GM19438 (cell line): ENCODE data around the gene MAU2.
"Not testable (repeated sequence)": the region's sequence is repeated elsewhere in the genome, so short reads cannot be mapped to it uniquely, and the experiment has no call there.

Experiments
- ATAC-seq: cut with Tn5 transposase; IDR thresholded peaks from one replicate; pipeline ENCODE4 v1.9.1; 2021; ENCODE audit warnings: low read depth; ENCODE audit not compliant: unreplicated experiment

MAU2 gene

DNA sequence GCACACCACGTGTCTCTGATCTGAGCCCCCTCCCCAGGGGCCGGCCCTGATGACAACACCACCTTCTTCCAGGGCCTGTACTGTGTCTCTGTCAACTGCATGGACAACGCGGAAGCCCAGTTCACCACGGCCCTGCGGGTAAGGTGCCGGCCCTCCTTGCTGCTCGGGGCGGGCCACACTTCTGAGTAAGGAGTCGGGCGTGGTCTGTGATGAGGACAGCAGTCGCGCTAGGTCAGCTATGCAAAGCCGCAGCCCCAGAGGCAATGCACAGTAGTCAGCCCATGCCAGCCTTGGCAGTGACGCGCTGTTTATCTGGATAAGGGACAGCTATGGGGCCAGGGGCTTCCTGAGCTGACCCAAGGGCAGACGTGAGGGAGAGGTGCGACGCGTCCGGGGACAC, 24.6 kb downstream of the MAU2 start:
- ATAC-seq: no peak

DNA sequence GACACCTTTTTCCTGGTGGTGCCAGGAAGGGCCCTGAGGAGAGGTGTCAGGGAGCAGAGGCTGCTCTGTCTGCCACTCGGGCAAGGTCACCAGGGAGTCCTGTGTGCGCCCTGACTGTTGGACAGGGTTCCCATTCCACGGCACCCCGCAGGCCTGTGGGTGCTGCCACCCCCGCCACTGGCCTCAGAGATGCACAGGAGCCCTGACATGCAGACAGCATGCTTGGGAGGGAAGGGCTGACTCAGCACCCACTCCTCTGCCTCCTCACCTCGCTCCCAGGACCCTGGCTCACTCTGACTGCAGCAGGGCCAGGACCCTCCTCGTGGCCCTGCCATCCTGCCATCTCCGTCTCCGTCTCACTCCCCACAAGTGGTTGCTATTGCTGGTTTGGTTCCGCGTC, 25.3 kb downstream of the MAU2 start:
- ATAC-seq: no peak

DNA sequence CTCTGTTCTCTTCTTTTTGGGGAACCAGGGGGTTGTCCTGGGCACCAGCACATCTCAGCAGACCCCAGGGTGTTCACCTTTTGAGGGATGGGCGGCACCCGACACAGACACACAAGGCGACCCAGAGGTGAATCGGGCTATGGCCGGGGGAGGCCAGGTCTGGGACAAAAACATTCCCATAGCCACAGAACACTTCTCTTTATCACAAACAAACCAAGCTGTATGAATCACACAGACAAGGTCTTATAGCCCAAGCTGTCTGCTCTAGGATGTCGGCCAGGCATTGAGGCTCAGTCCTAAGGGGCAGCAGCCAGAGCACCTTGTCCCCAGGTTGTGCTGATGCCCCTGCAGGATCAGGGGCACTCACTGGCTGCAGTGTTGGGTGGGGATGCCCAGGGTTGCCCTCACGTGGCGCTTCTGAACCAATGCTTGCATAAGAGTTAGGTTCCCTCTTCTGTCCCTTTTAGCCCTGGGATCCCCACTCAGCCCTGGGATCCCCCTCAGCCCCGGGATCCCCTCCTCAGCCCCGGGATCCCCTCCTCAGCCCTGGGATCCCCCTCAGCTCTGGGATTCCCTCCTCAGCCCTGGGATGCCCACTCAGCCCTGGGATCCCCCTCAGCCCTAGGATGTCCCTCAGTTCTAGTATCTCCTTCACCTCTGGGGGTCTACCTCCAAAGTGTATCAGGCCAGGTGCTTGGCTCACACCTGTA, 26.9 kb downstream of the MAU2 start:
- no peak for ATAC-seq

DNA sequence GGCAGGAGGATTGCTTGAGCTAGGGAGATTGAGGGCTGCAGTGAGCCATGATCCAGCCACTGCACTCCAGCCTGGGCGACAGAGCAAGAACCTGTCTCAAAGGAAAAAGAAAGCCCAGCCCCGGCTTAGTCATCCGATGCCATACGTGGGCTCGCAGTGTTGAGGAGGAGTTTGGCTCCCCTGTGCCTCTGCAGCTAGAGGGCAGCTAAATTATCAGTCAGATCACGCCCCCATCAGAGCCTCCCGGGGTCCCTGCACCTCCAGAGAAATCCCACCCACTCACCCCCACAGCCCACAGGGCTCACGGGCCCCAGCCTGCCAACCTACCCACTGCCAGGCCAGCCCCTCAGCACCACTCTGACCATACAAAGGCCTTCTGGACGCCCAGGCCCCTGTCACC, 27.6 kb downstream of the MAU2 start:
- ATAC-seq: no peak

DNA sequence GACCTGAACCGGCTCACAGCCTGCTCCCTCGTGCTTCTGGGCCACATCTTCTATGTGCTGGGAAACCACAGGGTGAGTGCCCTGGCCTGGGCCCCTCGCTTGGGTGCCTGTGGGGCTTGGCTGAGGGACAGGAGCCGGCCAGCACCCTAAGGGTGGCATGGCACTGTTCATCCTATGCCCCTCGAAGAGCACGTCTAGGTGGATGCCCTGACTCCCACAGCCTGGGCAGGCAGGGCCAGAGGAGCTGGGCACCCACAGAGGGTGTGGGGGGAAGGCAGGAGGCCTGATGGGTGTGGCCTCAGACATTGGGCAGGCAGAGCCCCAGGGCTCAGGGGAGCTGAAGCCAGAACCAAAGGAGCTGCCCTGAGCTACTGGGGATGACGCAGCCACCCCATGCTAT, 28.7 kb downstream of the MAU2 start:
- ATAC-seq: no peak

DNA sequence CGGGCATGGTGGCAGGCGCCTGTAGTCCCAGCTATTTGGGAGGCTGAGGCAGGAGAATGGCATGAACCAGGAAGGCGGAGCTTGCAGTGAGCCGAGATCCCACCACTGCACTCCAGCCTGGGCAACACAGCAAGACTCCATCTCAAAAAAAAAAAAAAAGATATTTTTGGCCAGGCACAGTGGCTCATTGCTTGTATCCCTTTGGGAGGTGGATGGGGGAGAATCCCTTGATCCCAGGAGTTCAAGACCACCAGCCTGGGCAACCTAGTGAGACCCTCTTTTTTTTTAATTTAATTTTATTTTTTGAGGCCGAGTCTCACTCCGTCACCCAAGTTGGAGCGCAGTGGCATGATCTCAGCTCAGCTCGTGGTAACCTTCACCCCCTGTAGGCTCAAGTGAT, 30.1 kb downstream of the MAU2 start:
- ATAC-seq: not testable (repeated sequence)

DNA sequence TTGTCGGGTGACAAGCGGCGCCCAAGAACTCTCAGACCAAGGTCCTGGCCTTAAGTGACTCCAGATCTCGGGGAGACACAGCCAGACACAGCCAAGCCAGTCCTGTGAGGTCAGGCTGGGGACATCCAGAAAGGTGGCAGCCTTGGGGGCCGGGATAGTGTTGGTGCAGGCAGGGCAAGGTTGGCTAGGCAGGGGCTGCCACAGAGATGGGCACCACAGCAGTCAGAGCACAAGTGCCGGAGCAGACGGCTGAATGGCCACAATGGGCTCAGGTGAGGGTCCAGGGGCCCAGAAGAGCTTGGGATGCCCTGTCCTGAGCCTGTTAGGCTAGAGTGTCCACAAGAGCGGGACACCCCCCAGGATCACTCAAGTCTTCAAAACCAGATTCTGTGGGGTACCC, 32.2 kb downstream of the MAU2 start:
- no peak for ATAC-seq

DNA sequence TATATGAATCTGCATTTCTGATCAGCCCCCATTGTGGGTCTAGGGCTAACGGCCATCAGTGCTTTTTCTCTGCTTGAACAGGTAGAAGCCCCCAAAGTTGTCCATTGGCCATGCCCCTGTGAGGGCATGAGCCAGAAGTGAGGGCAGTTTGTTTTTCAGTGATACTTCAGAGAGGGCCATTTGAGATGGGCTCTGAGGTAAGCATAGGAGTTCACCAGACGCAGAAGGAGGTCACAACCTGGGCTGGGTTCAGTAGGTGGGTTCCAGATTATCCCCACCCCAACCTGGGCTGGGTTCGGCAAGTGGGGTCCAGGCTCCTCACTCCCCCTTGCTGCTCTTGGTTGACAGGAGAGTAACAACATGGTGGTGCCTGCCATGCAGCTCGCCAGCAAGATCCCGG, 33.4 kb downstream of the MAU2 start:
- no peak for ATAC-seq

DNA sequence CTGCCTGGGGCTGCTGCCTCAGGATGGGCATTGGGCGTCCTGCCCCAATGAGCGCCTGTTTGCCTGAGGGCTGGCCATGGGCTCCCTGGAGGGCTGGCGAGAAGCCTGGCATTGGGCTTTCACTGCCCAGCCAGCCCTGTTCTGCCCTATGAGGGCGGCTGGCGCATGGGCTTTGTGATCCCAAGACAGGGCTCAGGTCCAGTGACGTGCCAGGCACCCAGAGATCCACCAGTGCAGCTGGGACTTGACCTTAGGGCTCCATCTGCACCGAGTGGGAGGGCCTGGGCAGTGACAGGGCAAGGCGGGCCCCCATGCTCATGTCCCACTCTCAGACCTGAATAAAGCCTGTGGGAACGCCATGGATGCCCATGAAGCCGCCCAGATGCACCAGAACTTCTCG, 34.3 kb downstream of the MAU2 start:
- ATAC-seq: no peak

DNA sequence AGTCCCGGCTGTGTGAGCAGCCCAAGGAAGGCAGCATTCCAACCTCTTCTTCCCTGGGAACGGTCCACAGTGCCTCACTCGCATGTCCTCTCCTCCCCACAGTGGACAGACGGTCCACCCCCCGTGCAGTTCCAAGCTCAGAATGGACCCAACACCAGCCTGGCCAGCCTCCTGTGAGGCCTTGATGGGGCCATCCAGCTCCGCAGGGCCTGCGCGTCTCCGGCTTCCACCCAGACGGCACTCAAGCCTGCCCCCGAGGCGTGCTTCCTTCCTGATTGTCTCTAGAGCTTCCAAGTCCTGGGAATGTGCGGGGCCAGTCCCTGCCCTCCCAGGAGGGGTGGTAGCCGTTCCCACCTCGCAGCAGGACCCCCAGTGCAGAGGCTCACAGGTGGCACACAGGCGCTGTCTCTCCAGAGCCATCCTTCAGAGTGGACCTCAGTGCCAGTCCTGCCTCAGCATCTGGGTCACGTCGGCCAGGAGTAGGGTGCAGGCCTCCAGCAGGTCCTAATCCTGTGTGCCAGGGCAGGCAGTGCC, 35.0 kb downstream of the MAU2 start:
- ATAC-seq: no peak

DNA sequence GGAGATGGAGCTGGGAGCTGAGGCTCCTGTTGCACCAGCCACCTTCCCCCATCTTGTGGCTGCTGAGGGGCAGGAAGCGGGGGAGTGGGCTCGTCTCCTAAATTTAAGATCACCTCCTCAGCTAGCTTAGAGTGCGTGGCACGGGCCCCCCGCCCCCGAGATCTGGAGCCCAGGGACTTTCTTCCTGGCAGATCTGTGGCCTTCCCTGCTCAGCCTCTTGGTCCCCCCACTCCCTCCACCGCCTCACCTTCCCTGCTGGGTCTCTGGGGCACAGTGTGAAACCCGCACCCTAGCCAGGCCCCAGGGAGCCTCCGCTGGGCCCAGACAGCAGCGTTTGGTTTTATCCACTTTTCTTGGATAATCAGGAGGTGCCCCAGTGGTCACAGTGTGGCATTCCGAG, 35.9 kb downstream of the MAU2 start:
- ATAC-seq: no peak

DNA sequence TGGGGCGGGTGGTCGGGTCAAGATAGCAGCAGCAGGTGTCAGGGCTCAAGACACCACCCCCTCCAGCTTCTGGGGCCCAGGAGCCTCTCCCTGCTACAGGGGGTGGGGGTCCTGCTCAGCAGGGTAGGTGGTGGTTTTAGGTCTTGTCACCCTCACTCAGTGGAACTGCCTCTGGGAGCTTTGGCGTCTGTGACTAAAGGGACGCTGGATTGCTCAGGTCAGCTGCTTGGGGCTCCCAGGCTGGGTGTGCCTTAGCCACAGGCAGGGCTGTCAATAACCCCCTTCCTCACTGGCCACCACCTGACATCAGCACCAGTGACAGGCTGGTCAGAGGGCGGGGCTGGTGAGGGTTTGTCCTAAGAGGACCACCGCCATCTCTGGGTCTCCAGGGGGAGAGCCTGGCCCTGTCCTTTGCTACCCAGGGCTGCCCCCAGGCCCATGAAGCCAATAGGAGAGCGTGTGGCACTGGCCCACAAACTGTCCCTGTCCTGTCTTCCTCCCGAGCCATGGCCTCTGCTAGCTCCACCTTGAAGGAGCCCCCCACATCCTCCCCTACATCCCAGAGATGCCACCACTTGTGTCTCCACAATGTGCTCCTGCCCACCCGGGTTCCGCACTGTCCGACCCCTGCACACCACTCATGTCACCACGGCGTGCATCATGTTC, 36.4 kb downstream of the MAU2 start:
- no peak for ATAC-seq

DNA sequence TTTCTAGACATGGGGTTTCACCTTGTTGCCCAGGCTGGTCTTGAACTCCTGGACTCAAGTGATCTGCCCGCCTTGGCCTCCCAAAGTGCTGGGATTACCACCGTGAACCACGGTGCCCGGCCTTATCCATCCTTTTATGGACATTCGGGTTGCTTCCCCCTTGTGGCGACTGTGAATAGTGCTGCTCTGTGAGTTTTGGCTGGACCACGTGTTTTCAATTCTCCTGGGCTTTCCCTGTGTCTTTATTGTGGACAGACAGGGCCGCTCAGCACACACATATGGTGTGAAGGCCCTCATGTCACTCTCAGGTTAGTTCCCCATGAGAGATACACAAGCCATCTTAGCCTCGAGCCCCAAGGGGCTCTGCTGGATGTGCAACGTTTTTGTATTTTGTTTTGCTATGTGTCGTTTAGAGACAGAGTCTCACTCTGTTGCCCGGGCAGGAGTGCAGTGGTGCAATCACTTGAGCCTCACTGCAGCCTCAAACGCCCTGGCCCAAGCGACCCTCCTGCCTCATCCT, 40.5 kb downstream of the MAU2 start:
- ATAC-seq: no peak

DNA sequence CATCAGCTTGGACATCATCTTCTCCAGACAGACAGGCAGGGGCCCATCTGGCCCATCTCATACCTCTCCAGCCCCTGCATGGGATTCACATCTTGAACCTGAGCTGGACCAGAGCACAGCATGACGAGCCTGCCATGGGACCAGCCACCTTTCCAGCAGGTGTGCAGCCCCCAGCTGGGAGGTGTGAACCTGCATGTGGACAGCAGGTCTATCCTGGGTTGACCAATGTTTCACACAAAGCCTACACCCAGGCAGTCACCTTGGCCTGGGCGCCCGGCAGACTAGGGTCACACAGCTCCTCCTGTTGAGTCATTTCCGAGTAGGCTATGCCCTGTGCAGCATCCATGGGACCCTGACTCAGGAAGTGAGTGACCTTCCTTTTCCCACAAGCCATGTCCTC, 41.4 kb downstream of the MAU2 start:
- no peak for ATAC-seq

DNA sequence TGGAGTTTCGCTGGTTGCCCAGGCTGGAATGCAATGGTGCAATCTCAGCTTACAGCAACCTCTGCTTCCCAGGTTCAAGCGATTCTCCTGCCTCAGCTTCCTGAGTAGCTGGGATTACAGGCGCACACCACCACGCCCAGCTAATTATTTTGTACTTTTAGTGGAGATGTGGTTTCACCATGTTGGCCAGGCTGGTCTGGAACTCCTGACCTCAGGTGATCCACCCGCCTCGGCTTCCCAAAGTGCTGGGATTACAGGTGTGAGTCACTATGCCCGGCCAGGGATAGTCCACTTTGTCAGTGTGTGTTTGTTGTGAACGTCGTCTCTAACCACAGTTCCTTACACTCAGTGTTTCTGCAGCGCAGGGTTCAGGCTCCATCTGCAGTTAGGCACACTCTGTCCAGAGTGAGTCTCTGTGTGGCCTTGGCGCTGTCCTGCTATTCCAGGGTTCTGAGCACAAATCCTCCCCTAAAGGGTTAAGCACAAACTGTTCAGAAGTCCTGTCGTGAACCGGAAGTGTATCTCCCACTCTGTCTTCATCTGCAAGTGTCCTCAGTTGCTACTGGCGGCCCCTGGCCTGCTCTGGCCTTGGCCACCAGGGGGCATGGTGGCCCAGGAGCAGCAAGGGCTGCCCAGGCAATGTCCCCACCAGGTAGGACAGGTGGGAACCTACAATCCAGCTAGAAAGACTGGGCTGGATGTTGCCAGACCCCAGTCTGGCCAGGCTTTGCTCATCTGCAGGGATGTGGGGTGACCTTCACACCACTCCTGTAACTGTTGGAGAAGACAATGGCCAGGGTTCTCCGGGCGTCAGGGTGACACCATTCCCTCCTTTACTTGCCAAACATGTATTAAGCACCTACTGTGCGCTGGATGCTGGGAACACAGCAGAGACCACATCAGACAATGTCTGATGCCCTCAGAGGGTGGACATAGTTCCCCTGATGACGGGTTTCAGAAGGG, 46.1 kb downstream of the MAU2 start:
- no peak for ATAC-seq

DNA sequence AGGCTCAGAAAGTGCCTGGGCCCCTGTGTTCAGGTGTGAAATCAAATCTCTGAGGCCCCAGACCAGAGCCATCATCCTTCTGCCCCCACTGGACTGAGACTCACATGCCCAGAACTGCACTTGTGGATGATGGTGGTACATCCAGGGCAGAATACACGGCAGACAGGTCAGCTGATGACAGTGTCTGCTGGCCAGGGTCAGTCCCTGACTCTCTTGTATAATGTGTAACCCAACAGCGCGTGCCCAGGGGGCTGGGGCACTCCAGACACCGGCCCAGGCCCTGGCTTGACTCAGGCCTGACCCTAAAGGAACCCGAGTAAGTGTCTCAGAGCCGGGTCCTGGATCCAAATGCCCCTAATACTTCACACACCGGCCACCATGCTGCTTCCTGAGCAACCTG, 47.5 kb downstream of the MAU2 start:
- ATAC-seq: no peak

DNA sequence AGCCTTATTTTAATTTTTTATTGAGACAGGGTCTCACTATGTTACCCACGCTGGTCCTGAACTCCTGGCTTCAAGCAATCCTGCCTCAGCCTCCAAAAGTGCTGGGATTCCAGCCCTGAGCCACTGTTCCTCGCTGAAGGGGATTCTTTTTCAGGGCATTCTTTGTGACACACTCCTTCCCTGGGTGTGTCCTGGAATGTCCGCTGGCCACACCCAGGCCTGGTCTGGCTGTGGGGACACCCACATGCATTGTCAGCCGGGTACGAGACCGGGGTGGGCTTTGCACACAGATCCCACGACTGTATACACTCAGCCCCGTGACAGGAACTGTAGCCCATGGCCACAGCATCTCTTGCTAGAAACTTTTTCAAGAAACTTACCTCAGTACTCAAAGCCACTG, 50.4 kb downstream of the MAU2 start:
- no peak for ATAC-seq

DNA sequence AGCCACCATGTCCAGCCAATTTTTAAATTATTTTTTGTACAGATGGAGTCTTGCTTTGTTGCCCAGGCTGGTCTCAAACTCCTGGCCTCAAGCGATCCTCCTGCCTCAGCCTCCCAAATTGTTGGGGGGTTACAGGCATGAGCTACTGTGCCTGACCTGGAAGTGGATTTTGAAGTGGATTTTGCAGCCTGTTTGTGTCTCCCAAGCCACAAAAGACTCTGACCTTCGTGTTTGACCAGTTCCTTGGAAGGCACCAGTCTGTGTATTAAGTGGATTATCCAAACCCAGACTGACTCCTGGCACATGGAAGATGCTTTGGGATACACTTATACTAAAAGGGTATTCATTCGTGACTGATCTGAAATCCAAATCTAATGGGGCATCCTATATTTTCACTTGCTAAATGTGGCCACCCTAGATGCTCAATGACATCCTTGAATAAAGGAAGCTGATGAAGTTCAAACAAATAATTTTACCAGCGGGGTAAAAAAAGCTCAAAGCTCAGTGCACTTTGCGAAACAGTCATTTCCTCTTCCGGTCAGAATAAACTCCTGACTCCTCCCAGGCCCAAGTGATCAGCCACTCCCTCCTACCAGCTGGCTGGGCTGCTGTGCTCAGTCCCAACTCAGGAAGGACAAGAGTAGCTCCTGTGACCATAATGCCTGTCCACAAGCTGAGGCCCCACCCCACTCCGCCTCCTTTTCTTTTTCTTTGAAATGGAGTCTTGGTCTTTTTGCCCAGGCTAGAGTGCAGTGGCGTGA, 52.2 kb downstream of the MAU2 start:
- ATAC-seq: no peak

DNA sequence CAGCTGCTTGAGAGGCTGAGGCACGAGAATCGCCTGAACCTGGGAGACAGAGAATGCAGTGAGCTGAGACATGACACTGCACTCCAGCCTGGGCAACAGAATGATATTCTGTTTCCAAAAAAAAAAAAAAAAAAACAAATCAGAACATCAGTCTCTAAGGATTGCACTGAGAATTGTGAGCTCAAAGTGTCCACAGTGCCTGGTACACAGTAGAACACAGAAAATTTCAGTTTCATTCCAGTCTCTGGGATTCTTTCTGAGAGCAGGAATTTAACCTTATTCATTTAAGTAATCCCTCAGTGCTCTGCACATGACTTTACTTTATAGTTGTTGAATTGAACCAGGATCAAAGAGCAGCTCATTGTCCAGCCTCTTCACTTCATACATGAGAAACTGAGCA, 58.9 kb downstream of the MAU2 start:
- ATAC-seq: no peak

DNA sequence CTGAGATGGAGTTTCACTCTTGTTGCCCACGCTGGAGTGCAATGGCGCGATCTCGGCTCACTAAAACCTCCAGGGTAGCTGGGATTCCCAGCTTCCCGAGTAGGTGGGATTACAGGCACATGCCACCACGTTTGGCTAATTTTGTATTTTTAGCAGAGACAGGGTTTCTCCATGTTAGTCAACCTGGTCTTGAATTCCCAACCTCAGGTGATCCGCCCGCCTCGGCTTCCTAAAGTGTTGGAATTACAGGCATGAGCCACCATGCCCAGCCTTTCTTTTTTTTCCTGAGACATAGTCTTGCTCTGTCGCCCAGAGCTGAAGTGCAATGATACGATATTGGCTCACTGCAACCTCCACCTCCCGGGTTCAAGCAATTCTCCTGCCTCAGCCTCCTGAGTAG, 59.7 kb downstream of the MAU2 start:
- ATAC-seq: not testable (repeated sequence)
